K562 (cell line): ENCODE data around the gene LYPD5. TPM values are rescaled to one million over a fixed set of nuclear protein-coding genes. Genes with fewer than 3 reads are reported as not detected.

ENCODE experiments used
- CREB3 ChIP-seq: fragments of 450-650 bp; conservative IDR thresholded peaks from 2 replicates; pipeline ENCODE4 v1.6.1; 2016; ENCODE audit warnings: missing genetic modification characterization, low read depth, mild to moderate bottlenecking, missing compliant biosample characterization, moderate library complexity
- ESRRA ChIP-seq: fragments of 450-650 bp; IDR thresholded peaks from 2 replicates; pipeline ENCODE4 v1.6.1; 2014; ENCODE audit warnings: low read depth, mild to moderate bottlenecking, moderate library complexity, borderline replicate concordance
- ESRRB ChIP-seq: fragments of 250-450 bp; sonication (Bioruptor Pico); IDR thresholded peaks from 2 replicates; pipeline ENCODE4 v1.5.0; 2020; ENCODE audit warnings: mild to moderate bottlenecking, moderate library complexity, borderline replicate concordance
- HOXB6 ChIP-seq: fragments of 250-450 bp; sonication (Bioruptor Pico); IDR thresholded peaks from 2 replicates; pipeline ENCODE4 v1.5.1; 2022; ENCODE audit warnings: mild to moderate bottlenecking, borderline replicate concordance
- JUND ChIP-seq, 2 experiments: IDR thresholded peaks; 2 replicates in 1 of 2; 3 replicates in 1 of 2; pipeline ENCODE4 v1.6.1; 2011; ENCODE audit warnings: borderline replicate concordance in 2 of 2, low read depth in 2 of 2, low read length in 2 of 2, improper control_type of control experiment in 1 of 2, missing biosample characterization in 1 of 2, missing genetic modification characterization in 1 of 2, missing genetic modification reagents in 1 of 2
- SP1 ChIP-seq: sonication (generic); formaldehyde crosslinking; IDR thresholded peaks from 2 replicates; pipeline ENCODE4 v1.8.1; 2022; ENCODE audit warnings: mild to moderate bottlenecking, missing genetic modification reagents
- STAG1 ChIP-seq: sonication (generic); formaldehyde crosslinking; IDR thresholded peaks from 2 replicates; pipeline ENCODE4 v1.5.0; 2020; ENCODE audit warnings: missing genetic modification reagents, borderline replicate concordance
- ZNF23 ChIP-seq: fragments of 250-450 bp; sonication (Bioruptor Pico); IDR thresholded peaks from 2 replicates; pipeline ENCODE4 v1.4.0; 2020; ENCODE audit warnings: mild to moderate bottlenecking
- ZNF274 ChIP-seq: IDR thresholded peaks from 2 replicates; pipeline ENCODE4 v1.6.1; 2011; ENCODE audit warnings: low read depth, mild to moderate bottlenecking, low read length, moderate library complexity, borderline replicate concordance
- ZNF551 ChIP-seq: fragments of 250-450 bp; sonication (Bioruptor Pico); IDR thresholded peaks from 2 replicates; pipeline ENCODE4 v1.5.0; 2021; ENCODE audit warnings: mild to moderate bottlenecking, moderate library complexity
- ZNF740 ChIP-seq, 3 experiments: fragments of 200-800 bp in 1 of 3; sonication (Bioruptor generic) in 1 of 3; sonication (generic) in 1 of 3; formaldehyde crosslinking in 1 of 3; IDR thresholded peaks; 2 replicates each; pipeline versions ENCODE4 v1.6.1 to v1.8.0; 2016 to 2022; ENCODE audit warnings: mild to moderate bottlenecking in 2 of 3, missing compliant biosample characterization in 2 of 3, missing genetic modification characterization in 2 of 3, missing genetic modification reagents in 1 of 3
- polyA plus RNA-seq, 8 experiments: library from polyadenylated mRNA; depleted of rRNA in 4 of 8; stranded (reverse) in 5 of 8; unstranded in 3 of 8; fragments of >200 nt; fragmentation: Nextera tagmentation in 2 of 8; fragmentation: Illumina TruSeq in 1 of 8; extraction: Ambion mirVana in 2 of 8; extraction: Trizol in 1 of 8; gene quantifications; 2 replicates each; pipeline versions ENCODE4 v1.2.1 to v1.2.3, GENCODE V29; 2011 to 2014; ENCODE audit warnings: inconsistent platforms in 1 of 8, missing spikeins in 1 of 8
- total RNA-seq, 7 experiments: library from RNA; depleted of rRNA in 6 of 7; stranded (reverse); fragments of >200 nt in 6 of 7; fragmentation: Illumina TruSeq in 2 of 7; extraction: Trizol in 2 of 7; gene quantifications; 2 replicates each; pipeline versions ENCODE4 v1.2.1 to v1.2.3, GENCODE V29; 2011 to 2021; ENCODE audit warnings: low replicate concordance in 1 of 7
- TF ChIP-seq, protein P1 (sequence below): fragments of 200-600 bp; sonication (generic); IDR thresholded peaks from one replicate; pipeline ENCODE4 v1.6.1; 2012; ENCODE audit warnings: mild to moderate bottlenecking, low read depth, low read length, inconsistent platforms

The LYPD5 gene
- total and polyA plus RNA-seq, 9 of the 15 experiments (the other 6 are each of a cell fraction or from before 2014, with no cell fraction given): 0.03 to 0.22 (median 0.10) TPM; not detected in 3

DNA sequence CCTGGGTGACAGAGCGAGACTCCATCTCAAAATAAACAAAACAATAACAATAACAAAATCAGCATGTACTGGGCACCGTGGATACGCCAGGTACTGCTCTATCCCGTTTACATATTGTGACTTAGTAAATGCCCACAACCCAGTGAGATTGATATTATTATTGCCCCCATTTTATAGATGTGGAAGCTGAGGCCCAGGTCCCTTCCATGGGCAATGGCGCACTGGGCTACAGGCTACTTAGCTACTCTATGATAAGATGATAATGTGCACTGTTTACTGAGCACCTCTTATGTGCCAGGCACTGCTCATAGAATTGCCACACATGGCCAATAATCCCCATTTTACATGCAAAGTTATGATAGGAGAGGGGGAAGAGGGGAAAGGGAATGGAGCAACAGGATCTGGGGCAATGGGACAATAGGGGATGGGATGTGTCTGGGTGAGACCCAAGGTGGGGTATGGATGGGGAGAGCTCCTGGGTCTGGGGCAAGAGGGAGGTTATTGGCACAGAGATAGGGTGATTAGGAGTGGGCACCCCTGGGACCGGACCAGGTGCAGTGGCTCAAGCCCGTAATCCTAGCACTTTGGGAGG is 26.9 kb downstream of the LYPD5 start (continued):
- TF ChIP-seq CREB3 (0 out of 2 replicates have a peak, but pooled peaks have one; percentile 9), ESRRA (0 out of 2 replicates have a peak, but pooled peaks have one; percentile 19), ZNF23 (CRISPR knock-in tag) (no peak), SP1 (no peak), JUND (IDR thresholded peaks at IDR 0.05; ENCODE audit: borderline replicate concordance, low read depth, low read length) (no peak), JUND (tag; IDR thresholded peaks at IDR 0.05; ENCODE audit: borderline replicate concordance, low read depth, low read length) (peak; percentile 16; the same call in 1 of the 3 replicates), HOXB6 (no peak), ZNF274 (no peak), ESRRB (CRISPR knock-in tag) (no peak), ZNF551 (CRISPR knock-in tag) (no peak), STAG1 (no peak), ZNF740 (CRISPR knock-in tag; IDR thresholded peaks at IDR 0.05) (no peak), ZNF740 (tag; IDR thresholded peaks at IDR 0.05) (no peak)
- TF ChIP-seq, protein P1, sequence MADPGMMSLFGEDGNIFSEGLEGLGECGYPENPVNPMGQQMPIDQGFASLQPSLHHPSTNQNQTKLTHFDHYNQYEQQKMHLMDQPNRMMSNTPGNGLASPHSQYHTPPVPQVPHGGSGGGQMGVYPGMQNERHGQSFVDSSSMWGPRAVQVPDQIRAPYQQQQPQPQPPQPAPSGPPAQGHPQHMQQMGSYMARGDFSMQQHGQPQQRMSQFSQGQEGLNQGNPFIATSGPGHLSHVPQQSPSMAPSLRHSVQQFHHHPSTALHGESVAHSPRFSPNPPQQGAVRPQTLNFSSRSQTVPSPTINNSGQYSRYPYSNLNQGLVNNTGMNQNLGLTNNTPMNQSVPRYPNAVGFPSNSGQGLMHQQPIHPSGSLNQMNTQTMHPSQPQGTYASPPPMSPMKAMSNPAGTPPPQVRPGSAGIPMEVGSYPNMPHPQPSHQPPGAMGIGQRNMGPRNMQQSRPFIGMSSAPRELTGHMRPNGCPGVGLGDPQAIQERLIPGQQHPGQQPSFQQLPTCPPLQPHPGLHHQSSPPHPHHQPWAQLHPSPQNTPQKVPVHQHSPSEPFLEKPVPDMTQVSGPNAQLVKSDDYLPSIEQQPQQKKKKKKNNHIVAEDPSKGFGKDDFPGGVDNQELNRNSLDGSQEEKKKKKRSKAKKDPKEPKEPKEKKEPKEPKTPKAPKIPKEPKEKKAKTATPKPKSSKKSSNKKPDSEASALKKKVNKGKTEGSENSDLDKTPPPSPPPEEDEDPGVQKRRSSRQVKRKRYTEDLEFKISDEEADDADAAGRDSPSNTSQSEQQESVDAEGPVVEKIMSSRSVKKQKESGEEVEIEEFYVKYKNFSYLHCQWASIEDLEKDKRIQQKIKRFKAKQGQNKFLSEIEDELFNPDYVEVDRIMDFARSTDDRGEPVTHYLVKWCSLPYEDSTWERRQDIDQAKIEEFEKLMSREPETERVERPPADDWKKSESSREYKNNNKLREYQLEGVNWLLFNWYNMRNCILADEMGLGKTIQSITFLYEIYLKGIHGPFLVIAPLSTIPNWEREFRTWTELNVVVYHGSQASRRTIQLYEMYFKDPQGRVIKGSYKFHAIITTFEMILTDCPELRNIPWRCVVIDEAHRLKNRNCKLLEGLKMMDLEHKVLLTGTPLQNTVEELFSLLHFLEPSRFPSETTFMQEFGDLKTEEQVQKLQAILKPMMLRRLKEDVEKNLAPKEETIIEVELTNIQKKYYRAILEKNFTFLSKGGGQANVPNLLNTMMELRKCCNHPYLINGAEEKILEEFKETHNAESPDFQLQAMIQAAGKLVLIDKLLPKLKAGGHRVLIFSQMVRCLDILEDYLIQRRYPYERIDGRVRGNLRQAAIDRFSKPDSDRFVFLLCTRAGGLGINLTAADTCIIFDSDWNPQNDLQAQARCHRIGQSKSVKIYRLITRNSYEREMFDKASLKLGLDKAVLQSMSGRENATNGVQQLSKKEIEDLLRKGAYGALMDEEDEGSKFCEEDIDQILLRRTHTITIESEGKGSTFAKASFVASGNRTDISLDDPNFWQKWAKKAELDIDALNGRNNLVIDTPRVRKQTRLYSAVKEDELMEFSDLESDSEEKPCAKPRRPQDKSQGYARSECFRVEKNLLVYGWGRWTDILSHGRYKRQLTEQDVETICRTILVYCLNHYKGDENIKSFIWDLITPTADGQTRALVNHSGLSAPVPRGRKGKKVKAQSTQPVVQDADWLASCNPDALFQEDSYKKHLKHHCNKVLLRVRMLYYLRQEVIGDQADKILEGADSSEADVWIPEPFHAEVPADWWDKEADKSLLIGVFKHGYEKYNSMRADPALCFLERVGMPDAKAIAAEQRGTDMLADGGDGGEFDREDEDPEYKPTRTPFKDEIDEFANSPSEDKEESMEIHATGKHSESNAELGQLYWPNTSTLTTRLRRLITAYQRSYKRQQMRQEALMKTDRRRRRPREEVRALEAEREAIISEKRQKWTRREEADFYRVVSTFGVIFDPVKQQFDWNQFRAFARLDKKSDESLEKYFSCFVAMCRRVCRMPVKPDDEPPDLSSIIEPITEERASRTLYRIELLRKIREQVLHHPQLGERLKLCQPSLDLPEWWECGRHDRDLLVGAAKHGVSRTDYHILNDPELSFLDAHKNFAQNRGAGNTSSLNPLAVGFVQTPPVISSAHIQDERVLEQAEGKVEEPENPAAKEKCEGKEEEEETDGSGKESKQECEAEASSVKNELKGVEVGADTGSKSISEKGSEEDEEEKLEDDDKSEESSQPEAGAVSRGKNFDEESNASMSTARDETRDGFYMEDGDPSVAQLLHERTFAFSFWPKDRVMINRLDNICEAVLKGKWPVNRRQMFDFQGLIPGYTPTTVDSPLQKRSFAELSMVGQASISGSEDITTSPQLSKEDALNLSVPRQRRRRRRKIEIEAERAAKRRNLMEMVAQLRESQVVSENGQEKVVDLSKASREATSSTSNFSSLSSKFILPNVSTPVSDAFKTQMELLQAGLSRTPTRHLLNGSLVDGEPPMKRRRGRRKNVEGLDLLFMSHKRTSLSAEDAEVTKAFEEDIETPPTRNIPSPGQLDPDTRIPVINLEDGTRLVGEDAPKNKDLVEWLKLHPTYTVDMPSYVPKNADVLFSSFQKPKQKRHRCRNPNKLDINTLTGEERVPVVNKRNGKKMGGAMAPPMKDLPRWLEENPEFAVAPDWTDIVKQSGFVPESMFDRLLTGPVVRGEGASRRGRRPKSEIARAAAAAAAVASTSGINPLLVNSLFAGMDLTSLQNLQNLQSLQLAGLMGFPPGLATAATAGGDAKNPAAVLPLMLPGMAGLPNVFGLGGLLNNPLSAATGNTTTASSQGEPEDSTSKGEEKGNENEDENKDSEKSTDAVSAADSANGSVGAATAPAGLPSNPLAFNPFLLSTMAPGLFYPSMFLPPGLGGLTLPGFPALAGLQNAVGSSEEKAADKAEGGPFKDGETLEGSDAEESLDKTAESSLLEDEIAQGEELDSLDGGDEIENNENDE: no peak
